GM12878 (cell line): ENCODE results near the gene TARDBP. TPM values are rescaled to one million over a fixed set of nuclear protein-coding genes. Genes with fewer than 3 reads are reported as not detected.

Experiments used
- ATAC-seq: fragments of 200-7000 bp; cut with Tn5 transposase; 3 replicates; pipeline ENCODE4 v1.9.1; 2020; ENCODE audit warnings: mild to moderate bottlenecking, moderate library complexity
- BruUV-seq: library from RNA; stranded (reverse); fragments of 400-500 nt; replicated peaks from 2 replicates; lab custom pipeline; 2021; lab: Mats Ljungman, UMichigan
- CTCF ChIA-PET: fragments of 300-600 bp; sonication (Branson Sonifier 250); formaldehyde crosslinking; extraction: SDS; loops from one replicate; lab custom pipeline; 2021; ENCODE audit warnings: inconsistent platforms; lab: Yijun Ruan, JAX
- POLR2A ChIA-PET: fragments of 350-600 bp; formaldehyde crosslinking; extraction: SDS; loops from one replicate; lab custom pipeline; 2021; ENCODE audit warnings: inconsistent platforms; lab: Charles Lee
- RAD21 ChIA-PET: fragments of 300-600 bp; sonication (Branson Sonifier 250); formaldehyde crosslinking; loops from one replicate; lab custom pipeline; 2023; ENCODE audit warnings: antibody characterized with exemption; ENCODE audit not compliant: unreplicated experiment; lab: Charles Lee
- SMC1A ChIA-PET: fragments of 300-600 bp; sonication (Branson Sonifier 250); formaldehyde crosslinking; loops from one replicate; lab custom pipeline; 2023; ENCODE audit not compliant: unreplicated experiment, uncharacterized antibody; lab: Charles Lee
- DNase-seq: peaks from one replicate; pipeline ENCODE4 v3.0.0-alpha.2; 2011; ENCODE audit warnings: low read depth, low spot score
- FAIRE-seq: peaks from 3 replicates; lab custom pipeline; 2011; peaks lifted over from hg19 to GRCh38; lab: Jason Lieb, UNC
- H2AFZ ChIP-seq: 2 replicates; pipeline ENCODE4 v1.6.0; 2011; ENCODE audit warnings: low read depth, low read length, control low read depth; ENCODE audit not compliant: control insufficient read depth
- H3K27ac ChIP-seq: 2 replicates; pipeline ENCODE4 v1.5.1; 2011; ENCODE audit warnings: control low read depth; ENCODE audit not compliant: control insufficient read depth, insufficient read depth
- H3K27me3 ChIP-seq, 2 experiments: replicated peaks in 1 of 2; 2 replicates each; pipeline versions ENCODE4 v1.6.0 to v1.6.1; 2011; ENCODE audit warnings: low read length in 1 of 2; ENCODE audit not compliant: control insufficient read depth in 2 of 2, insufficient read depth in 2 of 2
- H3K36me3 ChIP-seq, 2 experiments: 2 replicates each; pipeline ENCODE4 v1.5.1; 2011; ENCODE audit warnings: low read length in 1 of 2; ENCODE audit not compliant: control insufficient read depth in 2 of 2, insufficient read depth in 2 of 2
- H3K4me1 ChIP-seq: 2 replicates; pipeline ENCODE4 v1.6.1; 2011; ENCODE audit warnings: mild to moderate bottlenecking, low read length, moderate library complexity, mixed read lengths; ENCODE audit not compliant: control insufficient read depth, insufficient read depth
- H3K4me2 ChIP-seq: 2 replicates; pipeline ENCODE4 v1.6.0; 2011; ENCODE audit warnings: control low read depth; ENCODE audit not compliant: control insufficient read depth, insufficient read depth
- H3K4me3 ChIP-seq: fragments of 200-600 bp; sonication (generic); 2 replicates; pipeline ENCODE4 v1.5.1; 2016
- H3K79me2 ChIP-seq: 2 replicates; pipeline ENCODE4 v1.6.0; 2011; ENCODE audit warnings: low read length; ENCODE audit not compliant: control insufficient read depth, insufficient read depth
- H3K9ac ChIP-seq: 2 replicates; pipeline ENCODE4 v1.8.0; 2011; ENCODE audit warnings: low read length, control low read depth, mixed read lengths; ENCODE audit not compliant: control insufficient read depth, insufficient read depth
- H3K9me3 ChIP-seq: replicated peaks from 3 replicates; pipeline ENCODE4 v1.5.1; 2011; ENCODE audit warnings: mild to moderate bottlenecking, low read length; ENCODE audit not compliant: control insufficient read depth, insufficient read depth
- H4K20me1 ChIP-seq: 2 replicates; pipeline ENCODE4 v1.6.0; 2011; ENCODE audit not compliant: control insufficient read depth, insufficient read depth
- BCL11A ChIP-seq: IDR thresholded peaks from 2 replicates; pipeline ENCODE4 v1.6.1; 2011; ENCODE audit warnings: low read depth, low read length
- CHD1 ChIP-seq: IDR thresholded peaks from 2 replicates; pipeline ENCODE4 v1.6.1; 2012; ENCODE audit warnings: low read depth, low read length, improper control_type of control experiment
- ESRRA ChIP-seq: IDR thresholded peaks from 2 replicates; pipeline ENCODE4 v1.6.1; 2012; ENCODE audit warnings: mild to moderate bottlenecking, low read length, improper control_type of control experiment
- GABPA ChIP-seq: IDR thresholded peaks from 2 replicates; pipeline ENCODE4 v1.6.1; 2014; ENCODE audit warnings: antibody characterized with exemption, low read depth, mild to moderate bottlenecking, inconsistent platforms
- HDAC2 ChIP-seq: fragments of 200-600 bp; sonication (generic); IDR thresholded peaks from 2 replicates; pipeline ENCODE4 v1.6.1; 2017
- HDAC6 ChIP-seq: fragments of 200-600 bp; sonication (generic); IDR thresholded peaks from one replicate; pipeline ENCODE4 v1.8.0; 2017; ENCODE audit warnings: antibody characterized with exemption; ENCODE audit not compliant: unreplicated experiment
- KLF5 ChIP-seq: fragments of 450-650 bp; IDR thresholded peaks from 2 replicates; pipeline ENCODE4 v1.6.1; 2014; ENCODE audit warnings: mild to moderate bottlenecking; ENCODE audit not compliant: partially characterized antibody
- MYC ChIP-seq: IDR thresholded peaks from 2 replicates; pipeline ENCODE4 v1.6.1; 2011; ENCODE audit warnings: mild to moderate bottlenecking, low read length, moderate library complexity, inconsistent platforms; ENCODE audit not compliant: insufficient read depth, insufficient replicate concordance, insufficient read length, severe bottlenecking
- NFYB ChIP-seq: IDR thresholded peaks from 2 replicates; pipeline ENCODE4 v1.6.1; 2011; ENCODE audit warnings: low read depth, mild to moderate bottlenecking, low read length, improper control_type of control experiment, moderate library complexity; ENCODE audit not compliant: insufficient read depth
- NKRF ChIP-seq: fragments of 450-650 bp; conservative IDR thresholded peaks from 2 replicates; pipeline ENCODE4 v1.6.1; 2017; ENCODE audit warnings: mild to moderate bottlenecking, moderate library complexity
- NR2C1 ChIP-seq: fragments of 450-650 bp; IDR thresholded peaks from 2 replicates; pipeline ENCODE4 v1.6.1; 2017; ENCODE audit warnings: antibody characterized with exemption, mild to moderate bottlenecking, moderate library complexity
- POLR2A ChIP-seq: IDR thresholded peaks from 2 replicates; pipeline ENCODE4 v1.6.1; 2011; ENCODE audit warnings: low read depth, mild to moderate bottlenecking, low read length
- POLR2AphosphoS2 ChIP-seq: IDR thresholded peaks from 2 replicates; pipeline ENCODE4 v1.6.1; 2011; ENCODE audit warnings: low read depth, mild to moderate bottlenecking, low read length, improper control_type of control experiment, moderate library complexity
- POLR2AphosphoS5 ChIP-seq: IDR thresholded peaks from 2 replicates; pipeline ENCODE4 v1.6.1; 2011; ENCODE audit warnings: mild to moderate bottlenecking, low read length, inconsistent platforms
- SMAD5 ChIP-seq: IDR thresholded peaks from 2 replicates; pipeline ENCODE4 v1.6.1; 2016; ENCODE audit warnings: antibody characterized with exemption, low read depth
- SREBF2 ChIP-seq: IDR thresholded peaks from 2 replicates; pipeline ENCODE4 v1.6.1; 2012; ENCODE audit warnings: mild to moderate bottlenecking, low read length
- SUPT20H ChIP-seq: IDR thresholded peaks from 2 replicates; pipeline ENCODE4 v1.6.1; 2011; ENCODE audit warnings: low read depth, mild to moderate bottlenecking, low read length, moderate library complexity, borderline replicate concordance; ENCODE audit not compliant: control insufficient read depth
- YBX1 ChIP-seq: fragments of 450-650 bp; IDR thresholded peaks from 2 replicates; pipeline ENCODE4 v1.6.1; 2016; ENCODE audit warnings: antibody characterized with exemption
- YY1 ChIP-seq: IDR thresholded peaks from 2 replicates; pipeline ENCODE4 v1.6.1; 2011; ENCODE audit warnings: low read depth, mild to moderate bottlenecking, low read length
- ZNF274 ChIP-seq: IDR thresholded peaks from one replicate; pipeline ENCODE4 v1.8.0; 2011; ENCODE audit not compliant: insufficient read length, insufficient read depth
- ZNF384 ChIP-seq: IDR thresholded peaks from 2 replicates; pipeline ENCODE4 v1.6.1; 2012; ENCODE audit warnings: low read depth, mild to moderate bottlenecking, low read length, improper control_type of control experiment, borderline replicate concordance
- WGBS: methylation state at CpG from one replicate; pipeline ENCODE4 v1.1.6; 2016; ENCODE audit warnings: low lambda C conversion rate; ENCODE audit not compliant: insufficient replicate concordance, insufficient coverage; ENCODE audit errors: missing lambda C conversion rate; 5-methylcytosine and 5-hydroxymethylcytosine counted together
- in situ Hi-C: fragments of 300-500 bp; cut with MboI; formaldehyde crosslinking; loops from 9 replicates; pipeline ENCODE4 v1.14.3; 2018; ENCODE audit warnings: mixed read lengths
- intact Hi-C: fragments of 100-400 bp; cut with micrococcal nuclease; formaldehyde crosslinking; loops from one replicate; pipeline ENCODE4 v1.14.2; 2022; ENCODE audit not compliant: unreplicated experiment
- polyA plus RNA-seq, 11 experiments: library from polyadenylated mRNA; depleted of rRNA in 4 of 11; unstranded in 6 of 11; stranded (reverse) in 5 of 11; fragments of >200 nt; fragmentation: Nextera tagmentation in 4 of 11; fragmentation: Illumina TruSeq in 1 of 11; extraction: Ambion mirVana in 4 of 11; extraction: Trizol in 1 of 11; gene quantifications; 1 replicate in 1 of 11; 2 replicates in 10 of 11; pipeline versions ENCODE4 v1.2.1 to v1.2.3, GENCODE V29; 2011 to 2016; ENCODE audit warnings: inconsistent platforms in 2 of 11, missing spikeins in 2 of 11, low read depth in 1 of 11
- total RNA-seq, 4 experiments: library from RNA; depleted of rRNA in 3 of 4; stranded (reverse); fragments of >200 nt in 3 of 4; fragmentation: Illumina TruSeq in 1 of 4; extraction: Trizol in 1 of 4; gene quantifications; 2 replicates each; pipeline versions ENCODE4 v1.2.1 to v1.2.3, GENCODE V29; 2013 to 2021
- TF ChIP-seq, protein P1 (sequence below): fragments of 450-650 bp; IDR thresholded peaks from 2 replicates; pipeline ENCODE4 v1.6.1; 2016; ENCODE audit warnings: mild to moderate bottlenecking

TARDBP gene
- total and polyA plus RNA-seq, 10 of the 15 experiments (the other 5 are each of a cell fraction or from before 2014, with no cell fraction given) = 55.6 to 318 (median 192) TPM

DNA sequence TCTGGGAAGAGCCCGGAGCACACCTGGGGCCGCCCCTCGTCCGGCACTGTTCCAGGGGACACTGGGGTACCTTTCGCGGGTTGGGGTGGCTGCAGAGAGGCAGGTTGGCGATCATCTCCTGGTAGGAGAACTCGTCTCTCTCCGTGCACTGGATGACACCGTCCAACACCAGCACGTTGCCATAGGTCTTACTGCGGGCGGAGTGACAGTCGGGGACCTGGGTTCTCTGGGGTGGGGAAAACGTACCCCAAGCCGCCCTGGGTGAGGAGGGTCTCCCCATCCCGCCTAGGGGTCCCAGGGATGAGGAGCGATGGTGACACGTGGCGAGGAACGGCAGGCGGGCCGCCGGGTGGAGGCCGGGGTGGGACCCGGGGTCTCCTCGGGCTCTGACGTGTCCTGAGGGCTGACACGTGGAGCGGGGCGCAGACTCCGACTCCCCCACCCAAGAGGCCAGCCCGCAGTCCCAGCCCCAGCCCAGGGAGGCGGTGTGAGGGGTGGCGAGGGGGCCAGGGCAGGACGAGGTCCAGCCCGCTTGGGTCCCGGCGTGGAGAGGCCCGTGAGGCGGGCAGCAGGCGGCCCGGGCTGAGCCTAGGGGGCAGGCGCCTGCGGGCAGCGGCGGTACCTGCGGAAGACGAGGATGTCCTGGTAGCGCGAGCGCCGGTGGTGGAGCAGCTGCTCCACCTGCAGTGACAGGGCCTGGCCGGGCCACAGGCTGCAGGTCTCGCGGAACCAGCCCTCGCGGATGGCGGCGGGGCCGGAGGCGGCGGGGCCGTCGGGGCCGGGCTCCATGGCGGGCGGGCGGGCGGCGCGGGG is 46.9 kb downstream of the TARDBP start:
- CTCF ChIA-PET = interaction anchor here (5.1 kb wide), 1 partner anchor 22 kb away, joined by 36 read pairs; no protein-coding TSS in a partner anchor
- H3K4me1 ChIP-seq = peaks cover 26% of the 10 kb centered on the region
- no peak for DNase-seq
- no peak for TF ChIP-seq KLF5
- no peak for TF ChIP-seq ZNF274
- no peak for TF ChIP-seq NR2C1
- peak; percentile 63 for TF ChIP-seq MYC
- TF ChIP-seq YY1 = 0 out of 2 replicates have a peak, but pooled peaks have one; percentile 1
- TF ChIP-seq HDAC6 = no peak
- no peak; the same call in 1 of the 2 replicates for TF ChIP-seq POLR2AphosphoS5
- no peak for TF ChIP-seq HDAC2
- TF ChIP-seq SUPT20H = no peak
- TF ChIP-seq GABPA = no peak
- no peak for TF ChIP-seq BCL11A
- 0 out of 2 replicates have a peak, but pooled peaks have one; percentile 37 for TF ChIP-seq NKRF
- peak; percentile 41 for TF ChIP-seq POLR2A
- TF ChIP-seq ESRRA = no peak
- TF ChIP-seq ZNF384 = no peak
- TF ChIP-seq, protein P1, sequence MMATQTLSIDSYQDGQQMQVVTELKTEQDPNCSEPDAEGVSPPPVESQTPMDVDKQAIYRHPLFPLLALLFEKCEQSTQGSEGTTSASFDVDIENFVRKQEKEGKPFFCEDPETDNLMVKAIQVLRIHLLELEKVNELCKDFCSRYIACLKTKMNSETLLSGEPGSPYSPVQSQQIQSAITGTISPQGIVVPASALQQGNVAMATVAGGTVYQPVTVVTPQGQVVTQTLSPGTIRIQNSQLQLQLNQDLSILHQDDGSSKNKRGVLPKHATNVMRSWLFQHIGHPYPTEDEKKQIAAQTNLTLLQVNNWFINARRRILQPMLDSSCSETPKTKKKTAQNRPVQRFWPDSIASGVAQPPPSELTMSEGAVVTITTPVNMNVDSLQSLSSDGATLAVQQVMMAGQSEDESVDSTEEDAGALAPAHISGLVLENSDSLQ = 0 out of 2 replicates have a peak, but pooled peaks have one; percentile 18
- no peak for TF ChIP-seq SREBF2
- TF ChIP-seq NFYB = no peak
- TF ChIP-seq POLR2AphosphoS2 = 0 out of 2 replicates have a peak, but pooled peaks have one; percentile 27
- TF ChIP-seq YBX1 = no peak
- TF ChIP-seq SMAD5 = no peak
- TF ChIP-seq CHD1 = no peak

More for the DNA sequence above, 46.9 kb downstream of the TARDBP start:
- FAIRE-seq (no peak), ATAC-seq (peak; percentile 2)
- Histone ChIP-seq H4K20me1 (no peaks in the 10 kb centered on the region), H3K27ac (peak overlapping the region; percentile 66), H3K9me3 (no peaks in the 10 kb centered on the region), H2AFZ (peak overlapping the region; percentile 33), H3K36me3 (peaks cover 5 to 6% of the 10 kb centered on the region in 2 experiments; a peak in 3 of 4 replicates), H3K4me2 (peak overlapping the region; percentile 89), H3K79me2 (peaks cover 35% of the 10 kb centered on the region), H3K9ac (peak overlapping the region; percentile 71), H3K4me3 (peak overlapping the region; percentile 95), H3K27me3 (no peaks in the 10 kb centered on the region)
- BruUV-seq = no TSS peak
- in situ Hi-C loops = no loop called here
- intact Hi-C loops = no loop called here
- ChIA-PET SMC1A (interaction anchor here (3.5 kb wide), 1 partner anchor 21 kb away, joined by 17 read pairs; no protein-coding TSS in a partner anchor), RAD21 (interaction anchor here (0.6 to 1.6 kb wide), 2 partner anchors 22 to 206 kb away, joined by 3 to 11 read pairs; no protein-coding TSS in a partner anchor), POLR2A (interaction anchor here (1.0 kb wide), 1 partner anchor 21 kb away, joined by 3 read pairs; no protein-coding TSS in a partner anchor)
- WGBS = 2% methylated on average over 55 of the region's 72 CpGs
